Measurements from ENCODE around the gene SLC25A52.
"Not testable (repeated sequence)": the region's sequence is repeated elsewhere in the genome, so short reads cannot be mapped to it uniquely, and the experiment has no call there.

Gene SLC25A52, protein sequence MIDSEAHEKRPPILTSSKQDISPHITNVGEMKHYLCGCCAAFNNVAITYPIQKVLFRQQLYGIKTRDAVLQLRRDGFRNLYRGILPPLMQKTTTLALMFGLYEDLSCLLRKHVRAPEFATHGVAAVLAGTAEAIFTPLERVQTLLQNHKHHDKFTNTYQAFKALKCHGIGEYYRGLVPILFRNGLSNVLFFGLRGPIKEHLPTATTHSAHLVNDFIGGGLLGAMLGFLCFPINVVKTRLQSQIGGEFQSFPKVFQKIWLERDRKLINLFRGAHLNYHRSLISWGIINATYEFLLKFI

GRCh38 chr18:31760695-31761094 lies at the start of gene SLC25A52:
Gene SLC25A52 (minus strand): TSS chr18:31760880. CDS start chr18:31760661, 219 bp downstream.
- TF ChIP-seq CTCF (IDR thresholded peaks at IDR 0.05; ENCODE audit: control extremely low read depth, extremely low read depth, low read depth, missing control alignments) = no peak
- ChIA-PET POLR2A (no interaction called here), CTCF (interaction anchor here (0.7 kb wide), 1 partner anchor 162 kb away, joined by 3 read pairs; no protein-coding TSS in a partner anchor)
- no peak for DNase-seq (ENCODE audit: extremely low spot score)

DNA sequence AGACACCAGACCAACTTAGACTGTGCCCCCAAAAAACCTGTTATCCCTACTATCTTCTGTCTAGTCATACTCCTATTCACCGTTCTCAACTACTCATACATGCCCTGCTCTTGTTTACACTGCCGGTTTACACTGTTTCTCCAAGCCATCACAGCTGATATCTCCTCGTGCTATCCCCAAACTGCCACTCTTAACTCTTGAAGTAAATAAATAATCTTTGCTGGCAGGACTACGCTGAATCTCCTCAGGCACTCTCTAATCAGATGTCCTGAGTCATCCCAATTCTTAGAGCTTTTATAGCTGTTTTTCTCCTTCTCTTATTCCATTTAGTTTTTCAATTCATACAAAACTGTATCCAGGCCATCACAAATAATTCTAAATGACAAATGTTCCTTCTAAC lies 48.4 kb upstream of the SLC25A52 start:
- POLR2A ChIA-PET; CTCF ChIA-PET; DNase-seq (ENCODE audit: extremely low spot score): not testable (repeated sequence)

- no peak for DNase-seq (ENCODE audit: extremely low spot score)
- POLR2A ChIA-PET = no interaction called here
- no peak for TF ChIP-seq CTCF (IDR thresholded peaks at IDR 0.05; ENCODE audit: control extremely low read depth, extremely low read depth, low read depth, missing control alignments)
- CTCF ChIA-PET = interaction anchor here (1.4 to 1.6 kb wide), 3 partner anchors 13 to 76 kb away, joined by 3 to 4 read pairs (median 4); no protein-coding TSS in a partner anchor
These were observed 40.4 kb upstream of the SLC25A52 start for GRCh38 chr18:31801078-31801477.

DNA sequence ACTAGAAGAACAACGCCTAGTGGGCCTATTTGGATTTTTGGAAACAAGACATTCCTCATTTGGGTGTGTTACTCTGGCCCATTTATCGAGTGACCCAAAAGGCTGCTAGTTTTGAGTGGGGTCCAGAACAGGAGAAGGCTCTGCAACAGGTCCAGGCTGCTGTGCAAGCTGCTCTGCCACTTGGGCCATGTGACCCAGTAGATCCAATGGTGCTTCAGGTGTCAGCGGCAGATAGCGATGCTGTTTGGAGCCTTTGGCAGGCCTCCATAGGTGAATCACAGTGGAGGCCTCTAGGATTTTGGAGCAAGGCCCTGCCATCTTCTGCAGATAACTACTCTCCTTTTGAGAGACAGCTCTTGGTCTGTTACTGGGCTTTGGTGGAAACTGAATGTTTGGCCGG lies 38.6 kb upstream of the SLC25A52 start:
- CTCF ChIA-PET, POLR2A ChIA-PET: not testable (repeated sequence)

DNA sequence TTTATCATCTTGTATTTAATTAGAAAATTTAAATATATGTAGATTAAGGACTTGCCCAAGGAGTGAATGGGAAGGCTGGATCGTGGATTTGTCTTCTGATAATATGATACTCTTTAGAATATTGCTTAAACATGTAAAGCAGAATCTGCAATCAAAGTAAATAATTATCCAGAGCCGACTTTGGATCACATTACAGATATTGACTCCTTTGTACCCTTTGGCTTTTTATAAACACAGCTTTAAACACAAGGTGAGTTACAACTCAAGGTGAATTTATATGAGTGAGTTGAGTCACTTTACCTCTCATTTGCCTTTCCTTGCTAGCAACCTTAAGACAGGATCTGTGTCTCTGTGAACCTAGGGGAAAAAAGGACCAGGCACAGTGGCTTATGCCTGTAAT lies 37.7 kb upstream of the SLC25A52 start:
- POLR2A ChIA-PET = no interaction called here
- no peak for DNase-seq (ENCODE audit: extremely low spot score)
- no peak for TF ChIP-seq CTCF (IDR thresholded peaks at IDR 0.05; ENCODE audit: control extremely low read depth, extremely low read depth, low read depth, missing control alignments)
- CTCF ChIA-PET = no interaction called here

More for the DNA sequence above, 38.6 kb upstream of the SLC25A52 start:
- DNase-seq (ENCODE audit: extremely low spot score) = not testable (repeated sequence)

DNA sequence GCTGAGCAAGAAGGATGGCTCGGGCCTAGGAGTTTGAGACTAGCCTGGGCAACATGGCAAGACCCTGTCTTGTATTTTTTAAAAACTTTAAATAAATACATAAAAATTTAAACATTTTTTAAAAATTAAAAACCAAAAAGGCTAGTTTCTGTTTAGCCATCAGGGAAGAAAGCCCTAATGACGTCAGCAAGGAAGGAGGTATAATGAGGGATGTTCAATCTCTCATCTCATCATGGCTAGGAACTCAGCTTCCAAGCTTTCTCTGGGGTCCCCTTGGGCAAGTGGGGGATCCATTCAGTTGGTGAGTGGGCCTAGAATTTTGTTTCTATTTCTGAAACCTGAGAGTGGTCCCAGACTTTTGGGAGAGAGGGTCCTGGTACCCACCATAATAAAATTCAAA lies 35.1 kb upstream of the SLC25A52 start:
- ChIA-PET CTCF (interaction anchor here (0.8 to 1.3 kb wide), 4 partner anchors 10 to 362 kb away, joined by 3 to 4 read pairs (median 4); no protein-coding TSS in a partner anchor), POLR2A (no interaction called here)
- TF ChIP-seq CTCF (IDR thresholded peaks at IDR 0.05; ENCODE audit: control extremely low read depth, extremely low read depth, low read depth, missing control alignments) = no peak
- DNase-seq (ENCODE audit: extremely low spot score) = no peak

DNA sequence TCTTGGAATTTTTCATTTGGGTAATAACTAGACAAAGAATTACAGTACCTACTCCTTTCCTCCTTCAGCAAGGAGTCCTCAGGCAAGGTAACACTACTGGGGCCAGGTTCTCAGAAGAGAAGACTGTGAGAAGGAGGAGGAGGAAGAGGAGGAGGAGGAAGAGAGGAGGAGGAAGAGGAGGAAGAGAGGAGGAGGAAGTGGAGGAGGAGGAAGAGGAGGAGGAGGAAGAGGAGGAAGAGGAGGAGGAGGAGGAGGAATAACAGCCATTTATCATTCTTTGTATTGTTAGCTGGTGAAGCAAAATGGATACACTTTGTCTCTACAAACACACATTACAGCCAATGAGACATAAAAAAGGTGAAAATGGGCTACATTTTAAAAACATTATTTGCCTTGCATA lies 32.9 kb upstream of the SLC25A52 start:
- POLR2A ChIA-PET = no interaction called here
- TF ChIP-seq CTCF (IDR thresholded peaks at IDR 0.05; ENCODE audit: control extremely low read depth, extremely low read depth, low read depth, missing control alignments) = no peak
- CTCF ChIA-PET = interaction anchor here (0.9 to 1.6 kb wide), 5 partner anchors 27 to 90 kb away, joined by 3 to 6 read pairs (median 3); no protein-coding TSS in a partner anchor
- DNase-seq (ENCODE audit: extremely low spot score) = no peak
